ENCODE results near the gene EFNA5. TPM values are rescaled to one million over a fixed set of nuclear protein-coding genes. Genes with fewer than 3 reads are reported as not detected.
"Not testable (repeated sequence)": the region's sequence is repeated elsewhere in the genome, so short reads cannot be mapped to it uniquely, and the experiment has no call there.

EFNA5 gene
- polyA plus RNA-seq, 1 donor from 2014 or later = 4.2 TPM

- H3K27me3 ChIP-seq (ENCODE audit: insufficient read depth, low read depth, low read length) = no peaks in the 10 kb centered on the region
- no peak overlapping the region for H2AFZ ChIP-seq (ENCODE audit: low read depth, low read length)
- peaks cover 22% of the 10 kb centered on the region for H3K79me2 ChIP-seq (replicated peaks; ENCODE audit: insufficient read depth, low read length)
- H3K27ac ChIP-seq (ENCODE audit: low read length) = no peak overlapping the region
- H3K4me2 ChIP-seq (ENCODE audit: low read length) = no peak overlapping the region
- H3K4me3 ChIP-seq (ENCODE audit: low read length) = no peak overlapping the region
- no peak for TF ChIP-seq CTCF (IDR thresholded peaks at IDR 0.05; ENCODE audit: poor library complexity, severe bottlenecking)
- no peak for TF ChIP-seq POLR2AphosphoS5 (IDR thresholded peaks at IDR 0.05)
- TF ChIP-seq MXI1 (conservative IDR thresholded peaks at IDR 0.05; ENCODE audit: poor library complexity, severe bottlenecking) = no peak
- TF ChIP-seq EZH2 (IDR thresholded peaks at IDR 0.05; ENCODE audit: borderline replicate concordance, insufficient read depth, low read length, poor library complexity, severe bottlenecking) = no peak
- no peak for TF ChIP-seq TAF1 (IDR thresholded peaks at IDR 0.05; ENCODE audit: low read depth)
- TF ChIP-seq REST (IDR thresholded peaks at IDR 0.05; ENCODE audit: borderline replicate concordance) = no peak
- TF ChIP-seq EP300 (conservative IDR thresholded peaks at IDR 0.05; ENCODE audit: poor library complexity, severe bottlenecking) = no peak
- no peak for TF ChIP-seq RAD21 (conservative IDR thresholded peaks at IDR 0.05)
- TF ChIP-seq SMC3 (conservative IDR thresholded peaks at IDR 0.05; ENCODE audit: poor library complexity) = no peak
- no peaks in the 10 kb centered on the region for H3F3A ChIP-seq (ENCODE audit: insufficient read depth, low read length, poor library complexity, severe bottlenecking)
- no peaks in the 10 kb centered on the region for H3K9me3 ChIP-seq (ENCODE audit: low read length)
- no peak overlapping the region for H3K9ac ChIP-seq (ENCODE audit: low read length)
- no peaks in the 10 kb centered on the region for H3K9me2 ChIP-seq (ENCODE audit: insufficient read depth, low read length)
- H3K36me3 ChIP-seq (ENCODE audit: insufficient read depth, low read length) = no peaks in the 10 kb centered on the region
- no peaks in the 10 kb centered on the region for H4K20me1 ChIP-seq (ENCODE audit: insufficient read depth)
Observed at GRCh38 chr5:107499237-107499636, 171.5 kb downstream of the EFNA5 start.

GRCh38 chr5:107496466-107496865 lies 174.3 kb downstream of the EFNA5 start:
- Histone ChIP-seq H3K79me2 (replicated peaks; ENCODE audit: insufficient read depth, low read length) (peaks cover 15% of the 10 kb centered on the region), H3K27me3 (ENCODE audit: insufficient read depth, low read depth, low read length) (no peaks in the 10 kb centered on the region), H3K4me2 (ENCODE audit: low read length) (no peak overlapping the region), H3K9me2 (ENCODE audit: insufficient read depth, low read length) (no peaks in the 10 kb centered on the region), H3K36me3 (ENCODE audit: insufficient read depth, low read length) (no peaks in the 10 kb centered on the region), H3K27ac (ENCODE audit: low read length) (no peak overlapping the region), H3F3A (ENCODE audit: insufficient read depth, low read length, poor library complexity, severe bottlenecking) (no peaks in the 10 kb centered on the region), H2AFZ (ENCODE audit: low read depth, low read length) (no peak overlapping the region), H3K9ac (ENCODE audit: low read length) (no peak overlapping the region), H4K20me1 (ENCODE audit: insufficient read depth) (no peaks in the 10 kb centered on the region), H3K4me3 (ENCODE audit: low read length) (no peak overlapping the region), H3K9me3 (ENCODE audit: low read length) (no peaks in the 10 kb centered on the region)
- no peak for TF ChIP-seq CTCF (IDR thresholded peaks at IDR 0.05; ENCODE audit: poor library complexity, severe bottlenecking)
- no peak for TF ChIP-seq REST (IDR thresholded peaks at IDR 0.05; ENCODE audit: borderline replicate concordance)
- TF ChIP-seq POLR2AphosphoS5 (IDR thresholded peaks at IDR 0.05) = no peak
- TF ChIP-seq RAD21 (conservative IDR thresholded peaks at IDR 0.05) = no peak
- no peak for TF ChIP-seq EP300 (conservative IDR thresholded peaks at IDR 0.05; ENCODE audit: poor library complexity, severe bottlenecking)
- no peak for TF ChIP-seq EZH2 (IDR thresholded peaks at IDR 0.05; ENCODE audit: borderline replicate concordance, insufficient read depth, low read length, poor library complexity, severe bottlenecking)
- TF ChIP-seq TAF1 (IDR thresholded peaks at IDR 0.05; ENCODE audit: low read depth) = no peak
- TF ChIP-seq MXI1 (conservative IDR thresholded peaks at IDR 0.05; ENCODE audit: poor library complexity, severe bottlenecking) = no peak
- TF ChIP-seq SMC3 (conservative IDR thresholded peaks at IDR 0.05; ENCODE audit: poor library complexity) = no peak

- not testable (repeated sequence) for H3K27ac ChIP-seq (ENCODE audit: low read length); H3K9ac ChIP-seq (ENCODE audit: low read length); H2AFZ ChIP-seq (ENCODE audit: low read depth, low read length); H3F3A ChIP-seq (ENCODE audit: insufficient read depth, low read length, poor library complexity, severe bottlenecking); H3K4me3 ChIP-seq (ENCODE audit: low read length); H3K36me3 ChIP-seq (ENCODE audit: insufficient read depth, low read length); H3K9me3 ChIP-seq (ENCODE audit: low read length); H3K79me2 ChIP-seq (replicated peaks; ENCODE audit: insufficient read depth, low read length); H3K27me3 ChIP-seq (ENCODE audit: insufficient read depth, low read depth, low read length); H3K4me2 ChIP-seq (ENCODE audit: low read length); H3K9me2 ChIP-seq (ENCODE audit: insufficient read depth, low read length); H4K20me1 ChIP-seq (ENCODE audit: insufficient read depth)
Observed at GRCh38 chr5:107494129-107494528, 176.6 kb downstream of the EFNA5 start.

Measured in neural cell (in vitro differentiated cells).